ENCODE data around the gene NNT.
"Not testable (repeated sequence)": the region's sequence is repeated elsewhere in the genome, so short reads cannot be mapped to it uniquely, and the experiment has no call there.

Gene NNT

GRCh38 chr5:43602461-43603343 is at the start of gene NNT:
TSS of gene NNT (plus strand) at chr5:43603180. CDS start at chr5:43609196, 6,016 bp downstream.
- peak; percentile 74 for DNase-seq (ENCODE audit: low spot score)

- DNase-seq (ENCODE audit: low spot score), result no peak
These were observed 49.6 kb upstream of the NNT start for GRCh38 chr5:43553381-43553780.

GRCh38 chr5:43554497-43554896 is 48.5 kb upstream of the NNT start:
- DNase-seq (ENCODE audit: low spot score), result no peak

GRCh38 chr5:43555895-43556606 is 46.9 kb upstream of the NNT start:
- DNase-seq (ENCODE audit: low spot score), result peak; percentile 73

GRCh38 chr5:43556607-43556856 is 46.4 kb upstream of the NNT start:
- not testable (repeated sequence) for DNase-seq (ENCODE audit: low spot score)

GRCh38 chr5:43556857-43557542 is 46.0 kb upstream of the NNT start, which contains the start of gene PAIP1:
TSS of gene PAIP1 (minus strand) at chr5:43557077. CDS start at chr5:43556846, 231 bp downstream.
- DNase-seq (ENCODE audit: low spot score), result peak; percentile 93

GRCh38 chr5:43560128-43560527 is 42.9 kb upstream of the NNT start:
- DNase-seq (ENCODE audit: low spot score), result no peak

- DNase-seq (ENCODE audit: low spot score), result no peak
These were observed 41.6 kb upstream of the NNT start for GRCh38 chr5:43561356-43561755.

GRCh38 chr5:43563321-43563720 is 39.7 kb upstream of the NNT start:
- no peak for DNase-seq (ENCODE audit: low spot score)

GRCh38 chr5:43564289-43564850 is 38.6 kb upstream of the NNT start:
- no peak for DNase-seq (ENCODE audit: low spot score)

- DNase-seq (ENCODE audit: low spot score), result no peak
These were observed 37.9 kb upstream of the NNT start for GRCh38 chr5:43565043-43565442.

GRCh38 chr5:43567967-43568366 is 35.0 kb upstream of the NNT start:
- no peak for DNase-seq (ENCODE audit: low spot score)

GRCh38 chr5:43569236-43569746 is 33.7 kb upstream of the NNT start:
- DNase-seq (ENCODE audit: low spot score), result no peak

- no peak for DNase-seq (ENCODE audit: low spot score)
These were observed 32.4 kb upstream of the NNT start for GRCh38 chr5:43570450-43571158.

- DNase-seq (ENCODE audit: low spot score), result no peak
These were observed 31.7 kb upstream of the NNT start for GRCh38 chr5:43571237-43571636.

- DNase-seq (ENCODE audit: low spot score), result no peak
These were observed 30.6 kb upstream of the NNT start for GRCh38 chr5:43572357-43572756.

- no peak for DNase-seq (ENCODE audit: low spot score)
These were observed 29.9 kb upstream of the NNT start for GRCh38 chr5:43573058-43573457.

GRCh38 chr5:43580402-43581210 is 22.4 kb upstream of the NNT start:
- not testable (repeated sequence) for DNase-seq (ENCODE audit: low spot score)

- DNase-seq (ENCODE audit: low spot score), result no peak
These were observed 21.6 kb upstream of the NNT start for GRCh38 chr5:43581398-43581797.

- no peak for DNase-seq (ENCODE audit: low spot score)
These were observed 20.6 kb upstream of the NNT start for GRCh38 chr5:43582082-43583005.
